CD4-positive, alpha-beta T cell treated with Interleukin-15 for 1 hour (primary cell): ENCODE data around the gene LHB.

Experiments used
- DNase-seq: peaks from one replicate; pipeline ENCODE4 v3.0.0-alpha.2; 2020

LHB gene

GRCh38 chr19:48970923-48971395 lies 45.9 kb downstream of the LHB start:
- peak; percentile 74 for DNase-seq

- DNase-seq: no peak
Observed at GRCh38 chr19:48970139-48970766, 46.6 kb downstream of the LHB start.

- DNase-seq: no peak
Observed at GRCh38 chr19:48969276-48970138, 47.4 kb downstream of the LHB start.

GRCh38 chr19:48968813-48969218 lies 48.1 kb downstream of the LHB start:
- DNase-seq: no peak

- DNase-seq: no peak
Observed at GRCh38 chr19:48968179-48968661, 48.7 kb downstream of the LHB start.

GRCh38 chr19:48967346-48968178 lies 49.3 kb downstream of the LHB start:
- peak; percentile 78 for DNase-seq

- DNase-seq: no peak
Observed at GRCh38 chr19:48966541-48967345, 50.1 kb downstream of the LHB start.
